HEK293 (cell line): ENCODE data around the gene PLEKHJ1.
A peak's percentile ranks its signal among the peaks of the same experiment; 100 is the strongest.

Experiments
- CTCF ChIA-PET: fragments of 350-600 bp; formaldehyde crosslinking; extraction: SDS; loops from one replicate; lab custom pipeline; 2021; ENCODE audit warnings: antibody characterized with exemption; lab: Yijun Ruan, JAX
- POLR2A ChIA-PET: fragments of 300-600 bp; formaldehyde crosslinking; extraction: SDS; loops from one replicate; lab custom pipeline; 2020; ENCODE audit warnings: antibody characterized with exemption, inconsistent platforms; lab: Yijun Ruan, JAX
- H3K27ac ChIP-seq: fragments of 200-500 bp; sonication (Bioruptor generic); 2 replicates; pipeline ENCODE4 v1.5.1; 2014; ENCODE audit warnings: low read depth, low read length, control low read depth, inconsistent platforms; ENCODE audit errors: extremely low read depth
- H3K36me3 ChIP-seq, 2 experiments: fragments of 200-500 bp in 1 of 2; sonication (Bioruptor generic) in 1 of 2; 1 replicate in 1 of 2; 2 replicates in 1 of 2; pipeline ENCODE4 v1.5.1; 2014 to 2017; ENCODE audit warnings: inconsistent platforms in 2 of 2, low read length in 2 of 2; ENCODE audit not compliant: control insufficient read depth in 2 of 2, insufficient read depth in 1 of 2
- H3K4me1 ChIP-seq: fragments of 200-500 bp; sonication (Bioruptor generic); 2 replicates; pipeline ENCODE4 v1.5.1; 2014; ENCODE audit warnings: mild to moderate bottlenecking, low read length, inconsistent platforms; ENCODE audit not compliant: control insufficient read depth, insufficient read depth
- H3K4me3 ChIP-seq: 2 replicates; pipeline ENCODE4 v1.5.1; 2011; ENCODE audit warnings: low read depth, mild to moderate bottlenecking, control low read depth, low read length, moderate library complexity
- H3K9me3 ChIP-seq: fragments of 200-500 bp; sonication (Bioruptor generic); 2 replicates; pipeline ENCODE4 v1.5.1; 2014; ENCODE audit warnings: low read depth, low read length, inconsistent platforms; ENCODE audit not compliant: control insufficient read depth, insufficient read depth
- BCL11B ChIP-seq: fragments of 450-650 bp; formaldehyde crosslinking; IDR thresholded peaks from 2 replicates; pipeline ENCODE4 v1.5.1; 2016; ENCODE audit warnings: low read depth, missing biosample characterization, missing genetic modification characterization
- CTCF ChIP-seq: fragments of 450-650 bp; formaldehyde crosslinking; IDR thresholded peaks from 2 replicates; pipeline ENCODE4 v1.5.1; 2016; ENCODE audit warnings: missing biosample characterization, missing genetic modification characterization
- GLIS1 ChIP-seq: fragments of 450-650 bp; formaldehyde crosslinking; IDR thresholded peaks from 2 replicates; pipeline ENCODE4 v1.5.1; 2016; ENCODE audit warnings: missing biosample characterization, missing genetic modification characterization
- MYNN ChIP-seq: fragments of 450-650 bp; formaldehyde crosslinking; IDR thresholded peaks from 2 replicates; pipeline ENCODE4 v1.5.1; 2016; ENCODE audit warnings: missing biosample characterization, missing genetic modification characterization, borderline replicate concordance
- SALL2 ChIP-seq: fragments of 450-650 bp; formaldehyde crosslinking; IDR thresholded peaks from 2 replicates; pipeline ENCODE4 v1.5.0; 2017; ENCODE audit warnings: missing biosample characterization, mild to moderate bottlenecking, missing genetic modification characterization, borderline replicate concordance
- TCF7L2 ChIP-seq: IDR thresholded peaks from 2 replicates; pipeline ENCODE4 v1.6.1; 2011; ENCODE audit warnings: low read depth, mild to moderate bottlenecking, inconsistent platforms, low read length, moderate library complexity, borderline replicate concordance
- ZBTB1 ChIP-seq: fragments of 450-650 bp; formaldehyde crosslinking; IDR thresholded peaks from 2 replicates; pipeline ENCODE4 v1.5.1; 2016; ENCODE audit warnings: missing biosample characterization, missing genetic modification characterization
- ZBTB20 ChIP-seq: fragments of 450-650 bp; formaldehyde crosslinking; IDR thresholded peaks from 2 replicates; pipeline ENCODE4 v1.5.1; 2016; ENCODE audit warnings: missing biosample characterization, missing genetic modification characterization
- ZBTB44 ChIP-seq: fragments of 450-650 bp; IDR thresholded peaks from 2 replicates; pipeline ENCODE4 v1.5.1; 2018; ENCODE audit warnings: missing biosample characterization, mild to moderate bottlenecking, missing genetic modification characterization
- ZBTB8A ChIP-seq: fragments of 450-650 bp; formaldehyde crosslinking; IDR thresholded peaks from 2 replicates; pipeline ENCODE4 v1.5.1; 2016; ENCODE audit warnings: missing biosample characterization, missing genetic modification characterization
- ZIC2 ChIP-seq: fragments of 450-650 bp; formaldehyde crosslinking; IDR thresholded peaks from 2 replicates; pipeline ENCODE4 v1.5.1; 2016; ENCODE audit warnings: missing biosample characterization, missing genetic modification characterization
- ZNF132 ChIP-seq: fragments of 450-650 bp; formaldehyde crosslinking; IDR thresholded peaks from 2 replicates; pipeline ENCODE4 v1.5.1; 2017; ENCODE audit warnings: missing biosample characterization, missing genetic modification characterization, borderline replicate concordance
- ZNF155 ChIP-seq: fragments of 450-650 bp; formaldehyde crosslinking; IDR thresholded peaks from 2 replicates; pipeline ENCODE4 v1.5.1; 2016; ENCODE audit warnings: missing biosample characterization, missing genetic modification characterization
- ZNF175 ChIP-seq: fragments of 450-650 bp; formaldehyde crosslinking; IDR thresholded peaks from 2 replicates; pipeline ENCODE4 v1.5.1; 2016; ENCODE audit warnings: missing biosample characterization, missing genetic modification characterization
- ZNF354C ChIP-seq: fragments of 450-650 bp; formaldehyde crosslinking; IDR thresholded peaks from 2 replicates; pipeline ENCODE4 v1.5.1; 2016; ENCODE audit warnings: missing biosample characterization, missing genetic modification characterization, low read depth, borderline replicate concordance
- ZNF544 ChIP-seq: fragments of 450-650 bp; formaldehyde crosslinking; IDR thresholded peaks from 2 replicates; pipeline ENCODE4 v1.5.0; 2017; ENCODE audit warnings: missing biosample characterization, missing genetic modification characterization
- ZNF561 ChIP-seq: fragments of 450-650 bp; IDR thresholded peaks from 2 replicates; pipeline ENCODE4 v1.5.1; 2018; ENCODE audit warnings: missing biosample characterization, missing genetic modification characterization, borderline replicate concordance
- ZNF600 ChIP-seq: fragments of 450-650 bp; formaldehyde crosslinking; IDR thresholded peaks from 2 replicates; pipeline ENCODE4 v1.5.1; 2016; ENCODE audit warnings: missing biosample characterization, missing genetic modification characterization
- ZNF791 ChIP-seq: fragments of 450-650 bp; formaldehyde crosslinking; IDR thresholded peaks from 2 replicates; pipeline ENCODE4 v1.5.1; 2016; ENCODE audit warnings: missing biosample characterization, missing genetic modification characterization
- TF ChIP-seq, protein P1 (sequence below): fragments of 450-650 bp; formaldehyde crosslinking; IDR thresholded peaks from 2 replicates; pipeline ENCODE4; 2016; ENCODE audit warnings: missing biosample characterization, missing genetic modification characterization
- TF ChIP-seq, protein P2 (sequence below): fragments of 450-650 bp; formaldehyde crosslinking; IDR thresholded peaks from 2 replicates; pipeline ENCODE4 v1.5.1; 2016; ENCODE audit warnings: missing biosample characterization, missing genetic modification characterization
- TF ChIP-seq, protein P3 (sequence below): fragments of 450-650 bp; formaldehyde crosslinking; IDR thresholded peaks from 2 replicates; pipeline ENCODE4 v1.5.1; 2016; ENCODE audit warnings: missing biosample characterization, missing genetic modification characterization

The PLEKHJ1 gene

GRCh38 chr19:2223391-2223790 lies 12.7 kb downstream of the PLEKHJ1 start:
- Histone ChIP-seq H3K9me3 (no peaks in the 10 kb centered on the region), H3K27ac (no peak overlapping the region), H3K4me1 (no peaks in the 10 kb centered on the region), H3K36me3 (peaks cover 4 to 64% of the 10 kb centered on the region in 2 experiments; a peak in 2 of 3 replicates), H3K4me3 (no peak overlapping the region)
- ChIA-PET POLR2A (no interaction called here), CTCF (no interaction called here)
- TF ChIP-seq CTCF (tag by site-specific recombination), result no peak
- TF ChIP-seq ZNF561 (tag by site-specific recombination), result no peak
- TF ChIP-seq ZNF132 (tag by site-specific recombination), result no peak
- no peak for TF ChIP-seq ZNF175
- TF ChIP-seq, protein P1, sequence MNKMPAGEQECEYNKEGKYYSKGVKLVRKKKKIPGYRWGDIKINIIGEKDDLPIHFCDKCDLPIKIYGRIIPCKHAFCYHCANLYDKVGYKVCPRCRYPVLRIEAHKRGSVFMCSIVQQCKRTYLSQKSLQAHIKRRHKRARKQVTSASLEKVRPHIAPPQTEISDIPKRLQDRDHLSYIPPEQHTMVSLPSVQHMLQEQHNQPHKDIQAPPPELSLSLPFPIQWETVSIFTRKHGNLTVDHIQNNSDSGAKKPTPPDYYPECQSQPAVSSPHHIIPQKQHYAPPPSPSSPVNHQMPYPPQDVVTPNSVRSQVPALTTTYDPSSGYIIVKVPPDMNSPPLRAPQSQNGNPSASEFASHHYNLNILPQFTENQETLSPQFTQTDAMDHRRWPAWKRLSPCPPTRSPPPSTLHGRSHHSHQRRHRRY (tag by site-specific recombination), result no peak
- TF ChIP-seq ZNF155 (tag by site-specific recombination), result no peak

DNA sequence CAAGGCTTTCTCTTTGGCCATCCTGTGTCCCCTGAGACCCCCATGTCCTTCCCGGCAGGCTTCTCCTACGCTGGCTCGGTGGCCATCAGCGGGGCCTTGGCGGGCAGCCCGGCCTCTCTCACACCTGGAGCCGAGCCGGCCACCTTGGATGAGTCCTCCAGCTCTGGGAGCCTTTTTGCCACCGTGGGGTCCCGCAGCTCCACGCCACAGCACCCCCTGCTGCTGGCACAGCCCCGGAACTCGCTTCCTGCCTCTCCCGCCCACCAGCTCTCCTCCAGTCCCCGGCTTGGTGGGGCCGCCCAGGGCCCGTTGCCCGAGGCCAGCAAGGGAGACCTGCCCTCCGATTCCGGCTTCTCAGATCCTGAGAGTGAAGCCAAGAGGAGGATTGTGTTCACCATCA lies 14.2 kb downstream of the PLEKHJ1 start:
- Histone ChIP-seq H3K27ac (no peak overlapping the region), H3K4me3 (no peak overlapping the region), H3K4me1 (no peaks in the 10 kb centered on the region), H3K36me3 (peaks cover 4 to 67% of the 10 kb centered on the region in 2 experiments; a peak in 2 of 3 replicates), H3K9me3 (no peaks in the 10 kb centered on the region)
- ChIA-PET POLR2A (interaction anchor here (0.5 kb wide), 1 partner anchor 548 kb away, joined by 3 read pairs; no protein-coding TSS in a partner anchor), CTCF (interaction anchor here (0.7 to 2.4 kb wide), 3 partner anchors 43 to 196 kb away, joined by 3 to 13 read pairs (median 5); no protein-coding TSS in a partner anchor)
- no peak for TF ChIP-seq ZBTB20 (tag by site-specific recombination)
- TF ChIP-seq ZNF791, result no peak
- no peak for TF ChIP-seq BCL11B (tag by site-specific recombination)
- no peak for TF ChIP-seq TCF7L2
- TF ChIP-seq ZBTB1 (tag by site-specific recombination), result no peak
- TF ChIP-seq MYNN (tag by site-specific recombination), result no peak
- TF ChIP-seq ZBTB44, result no peak
- TF ChIP-seq, protein P2, sequence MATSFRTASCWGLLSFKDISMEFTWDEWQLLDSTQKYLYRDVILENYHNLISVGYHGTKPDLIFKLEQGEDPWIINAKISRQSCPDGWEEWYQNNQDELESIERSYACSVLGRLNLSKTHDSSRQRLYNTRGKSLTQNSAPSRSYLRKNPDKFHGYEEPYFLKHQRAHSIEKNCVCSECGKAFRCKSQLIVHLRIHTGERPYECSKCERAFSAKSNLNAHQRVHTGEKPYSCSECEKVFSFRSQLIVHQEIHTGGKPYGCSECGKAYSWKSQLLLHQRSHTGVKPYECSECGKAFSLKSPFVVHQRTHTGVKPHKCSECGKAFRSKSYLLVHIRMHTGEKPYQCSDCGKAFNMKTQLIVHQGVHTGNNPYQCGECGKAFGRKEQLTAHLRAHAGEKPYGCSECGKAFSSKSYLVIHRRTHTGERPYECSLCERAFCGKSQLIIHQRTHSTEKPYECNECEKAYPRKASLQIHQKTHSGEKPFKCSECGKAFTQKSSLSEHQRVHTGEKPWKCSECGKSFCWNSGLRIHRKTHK (tag by site-specific recombination), result no peak
- no peak for TF ChIP-seq SALL2 (tag by site-specific recombination)

GRCh38 chr19:2221250-2221831 lies 14.8 kb downstream of the PLEKHJ1 start:
- no peaks in the 10 kb centered on the region for H3K4me1 ChIP-seq
- H3K9me3 ChIP-seq, result no peaks in the 10 kb centered on the region
- H3K36me3 ChIP-seq, result peaks cover 4 to 67% of the 10 kb centered on the region in 2 experiments; a peak in 2 of 3 replicates
- CTCF ChIA-PET, result interaction anchor here (0.7 to 2.4 kb wide), 2 partner anchors 66 to 195 kb away, joined by 3 to 13 read pairs; no protein-coding TSS in a partner anchor
- no peak overlapping the region for H3K27ac ChIP-seq
- POLR2A ChIA-PET, result interaction anchor here (0.5 kb wide), 1 partner anchor 548 kb away, joined by 3 read pairs; no protein-coding TSS in a partner anchor
- TF ChIP-seq GLIS1 (tag by site-specific recombination) (peak; percentile 93), ZIC2 (peak; percentile 86), ZNF600 (0 out of 2 replicates have a peak, but pooled peaks have one; percentile 33), ZBTB8A (tag by site-specific recombination) (0 out of 2 replicates have a peak, but pooled peaks have one; percentile 46), ZNF354C (tag by site-specific recombination) (no peak), ZNF544 (no peak)
- TF ChIP-seq, protein P3, sequence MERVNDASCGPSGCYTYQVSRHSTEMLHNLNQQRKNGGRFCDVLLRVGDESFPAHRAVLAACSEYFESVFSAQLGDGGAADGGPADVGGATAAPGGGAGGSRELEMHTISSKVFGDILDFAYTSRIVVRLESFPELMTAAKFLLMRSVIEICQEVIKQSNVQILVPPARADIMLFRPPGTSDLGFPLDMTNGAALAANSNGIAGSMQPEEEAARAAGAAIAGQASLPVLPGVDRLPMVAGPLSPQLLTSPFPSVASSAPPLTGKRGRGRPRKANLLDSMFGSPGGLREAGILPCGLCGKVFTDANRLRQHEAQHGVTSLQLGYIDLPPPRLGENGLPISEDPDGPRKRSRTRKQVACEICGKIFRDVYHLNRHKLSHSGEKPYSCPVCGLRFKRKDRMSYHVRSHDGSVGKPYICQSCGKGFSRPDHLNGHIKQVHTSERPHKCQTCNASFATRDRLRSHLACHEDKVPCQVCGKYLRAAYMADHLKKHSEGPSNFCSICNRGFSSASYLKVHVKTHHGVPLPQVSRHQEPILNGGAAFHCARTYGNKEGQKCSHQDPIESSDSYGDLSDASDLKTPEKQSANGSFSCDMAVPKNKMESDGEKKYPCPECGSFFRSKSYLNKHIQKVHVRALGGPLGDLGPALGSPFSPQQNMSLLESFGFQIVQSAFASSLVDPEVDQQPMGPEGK, result peak; percentile 22; the same call in 1 of the 2 replicates
- no peak overlapping the region for H3K4me3 ChIP-seq
